ENCODE data around the gene BTN1A1. TPM values are rescaled to one million over a fixed set of nuclear protein-coding genes. Genes with fewer than 3 reads are reported as not detected.

Gene BTN1A1
- total and polyA plus RNA-seq, 9 of the 15 experiments (the other 6 are each of a cell fraction or from before 2014, with no cell fraction given), result 0.01 to 0.15 (median 0.06) TPM; not detected in 4

DNA sequence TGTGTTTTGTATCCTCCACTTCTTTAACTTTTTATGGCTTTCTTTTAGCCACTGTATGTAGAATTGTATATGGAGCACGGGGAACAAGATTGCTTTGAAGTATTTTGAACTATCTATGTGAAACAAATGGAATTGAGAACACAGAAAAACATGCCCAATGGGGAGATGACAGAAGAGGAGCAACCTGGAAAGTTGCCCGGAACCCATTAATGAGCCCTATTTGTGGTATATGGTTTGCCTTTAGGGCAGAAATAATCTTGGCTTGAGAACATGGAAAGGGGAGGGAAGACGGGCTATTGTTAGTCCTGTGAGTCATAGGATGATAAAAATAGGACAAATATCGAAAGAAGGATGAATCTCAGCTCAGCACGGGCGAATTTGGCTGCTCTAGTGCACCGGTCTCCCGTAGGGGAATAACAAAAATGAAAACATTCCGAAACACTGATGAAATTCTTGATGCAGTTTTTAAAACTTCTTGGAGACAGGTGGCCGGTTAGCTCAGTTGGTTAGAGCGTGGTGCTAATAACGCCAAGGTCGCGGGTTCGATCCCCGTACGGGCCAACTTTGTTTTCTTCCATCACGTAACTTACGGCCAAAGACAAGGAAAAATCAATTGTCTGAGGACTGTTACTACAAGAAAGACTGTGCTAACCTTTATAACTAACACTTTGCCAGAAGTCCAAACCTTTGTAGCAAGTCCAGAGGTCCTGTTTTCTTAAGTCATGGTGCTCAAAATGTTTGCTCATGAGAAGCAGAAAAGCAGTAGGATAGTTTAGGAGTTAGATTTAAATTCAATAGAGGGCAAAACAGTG lies 53.7 kb downstream of the BTN1A1 start (continued):
- TF ChIP-seq BRD9 (IDR thresholded peaks at IDR 0.05; ENCODE audit: low read depth, partially characterized antibody), result peak; percentile 97
- TF ChIP-seq EP400 (IDR thresholded peaks at IDR 0.05), result peak; percentile 59; the same call in 1 of the 2 replicates
- TF ChIP-seq, protein P1, sequence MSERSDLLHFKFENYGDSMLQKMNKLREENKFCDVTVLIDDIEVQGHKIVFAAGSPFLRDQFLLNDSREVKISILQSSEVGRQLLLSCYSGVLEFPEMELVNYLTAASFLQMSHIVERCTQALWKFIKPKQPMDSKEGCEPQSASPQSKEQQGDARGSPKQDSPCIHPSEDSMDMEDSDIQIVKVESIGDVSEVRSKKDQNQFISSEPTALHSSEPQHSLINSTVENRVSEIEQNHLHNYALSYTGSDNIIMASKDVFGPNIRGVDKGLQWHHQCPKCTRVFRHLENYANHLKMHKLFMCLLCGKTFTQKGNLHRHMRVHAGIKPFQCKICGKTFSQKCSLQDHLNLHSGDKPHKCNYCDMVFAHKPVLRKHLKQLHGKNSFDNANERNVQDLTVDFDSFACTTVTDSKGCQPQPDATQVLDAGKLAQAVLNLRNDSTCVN (CRISPR knock-in tag; IDR thresholded peaks at IDR 0.05), result no peak
- TF ChIP-seq SMARCA5 (IDR thresholded peaks at IDR 0.05), result 0 out of 2 replicates have a peak, but pooled peaks have one; percentile 12
- TF ChIP-seq ATF1 (CRISPR knock-in tag; IDR thresholded peaks at IDR 0.05), result no peak
- 0 out of 2 replicates have a peak, but pooled peaks have one; percentile 30 for TF ChIP-seq ATF1 (tag; IDR thresholded peaks at IDR 0.05)
- TF ChIP-seq CHD7 (IDR thresholded peaks at IDR 0.05; ENCODE audit: low read depth, low read length), result no peak
- TF ChIP-seq GTF2E2 (tag; IDR thresholded peaks at IDR 0.05), result no peak
- TF ChIP-seq ATF6 (CRISPR knock-in tag; IDR thresholded peaks at IDR 0.05), result 0 out of 2 replicates have a peak, but pooled peaks have one; percentile 66
- TF ChIP-seq EHMT2 (IDR thresholded peaks at IDR 0.05), result no peak
- TF ChIP-seq HMGXB4 (CRISPR knock-in tag; IDR thresholded peaks at IDR 0.05), result peak; percentile 95
